OCI-LY3 (cell line): ENCODE results near the gene FGF5.

Experiments
- H2AFZ ChIP-seq: fragments of 200-600, 300-600 bp; shearing (Covaris generic); 2 replicates; pipeline ENCODE4 v1.6.0; 2014; ENCODE audit warnings: antibody characterized with exemption, low read depth, low read length
- H3K27ac ChIP-seq: fragments of 200-600, 300-600 bp; sonication (generic); 2 replicates; pipeline ENCODE4 v1.5.1; 2014; ENCODE audit warnings: mild to moderate bottlenecking, low read length, moderate library complexity, mixed read lengths
- H3K27me3 ChIP-seq: fragments of 200-600, 300-600 bp; sonication (generic); 2 replicates; pipeline ENCODE4 v1.6.1; 2014; ENCODE audit warnings: low read depth, low read length, mixed read lengths
- H3K36me3 ChIP-seq: fragments of 200-600, 300-600 bp; sonication (generic); replicated peaks from 2 replicates; pipeline ENCODE3; 2014; ENCODE audit warnings: low read depth, low read length, mixed read lengths
- H3K4me1 ChIP-seq: fragments of 300-600, 200-600 bp; sonication (generic); 2 replicates; pipeline ENCODE4 v1.6.1; 2014; ENCODE audit warnings: low read length, mixed read lengths
- H3K4me2 ChIP-seq: fragments of 200-600, 300-600 bp; sonication (generic); 2 replicates; pipeline ENCODE4 v1.6.1; 2014; ENCODE audit warnings: low read length, mixed read lengths
- H3K4me3 ChIP-seq: fragments of 300-600, 200-600 bp; sonication (generic); 2 replicates; pipeline ENCODE4 v1.5.1; 2014; ENCODE audit warnings: antibody characterized with exemption, mild to moderate bottlenecking, low read length, moderate library complexity
- H3K79me2 ChIP-seq: fragments of 300-600, 200-600 bp; shearing (Covaris generic); 2 replicates; pipeline ENCODE4 v1.6.1; 2014; ENCODE audit warnings: mild to moderate bottlenecking, low read length, mixed read lengths
- H3K9ac ChIP-seq: fragments of 300-600, 200-600 bp; shearing (Covaris generic); 2 replicates; pipeline ENCODE4 v1.6.0; 2014; ENCODE audit warnings: mild to moderate bottlenecking, low read length, moderate library complexity
- H3K9me3 ChIP-seq: fragments of 200-600, 300-600 bp; shearing (Covaris generic); 2 replicates; pipeline ENCODE4 v1.6.1; 2014; ENCODE audit warnings: low read length, mixed read lengths; ENCODE audit not compliant: insufficient read depth
- H4K20me1 ChIP-seq: fragments of 200-600, 300-600 bp; sonication (generic); 2 replicates; pipeline ENCODE4 v1.6.1; 2016; ENCODE audit warnings: low read length, mixed read lengths; ENCODE audit not compliant: insufficient read depth
- EZH2phosphoT487 ChIP-seq: fragments of 200-600 bp; shearing (Covaris generic); IDR thresholded peaks from 2 replicates; pipeline ENCODE4 v1.6.1; 2018; ENCODE audit warnings: antibody characterized with exemption, mixed run types, low read depth
- TF ChIP-seq, protein P1 (sequence below): fragments of 200-600, 300-600 bp; sonication (generic); IDR thresholded peaks from 2 replicates; pipeline ENCODE4 v1.5.1; 2014; ENCODE audit warnings: antibody characterized with exemption, low read length, low read depth

Gene FGF5

DNA sequence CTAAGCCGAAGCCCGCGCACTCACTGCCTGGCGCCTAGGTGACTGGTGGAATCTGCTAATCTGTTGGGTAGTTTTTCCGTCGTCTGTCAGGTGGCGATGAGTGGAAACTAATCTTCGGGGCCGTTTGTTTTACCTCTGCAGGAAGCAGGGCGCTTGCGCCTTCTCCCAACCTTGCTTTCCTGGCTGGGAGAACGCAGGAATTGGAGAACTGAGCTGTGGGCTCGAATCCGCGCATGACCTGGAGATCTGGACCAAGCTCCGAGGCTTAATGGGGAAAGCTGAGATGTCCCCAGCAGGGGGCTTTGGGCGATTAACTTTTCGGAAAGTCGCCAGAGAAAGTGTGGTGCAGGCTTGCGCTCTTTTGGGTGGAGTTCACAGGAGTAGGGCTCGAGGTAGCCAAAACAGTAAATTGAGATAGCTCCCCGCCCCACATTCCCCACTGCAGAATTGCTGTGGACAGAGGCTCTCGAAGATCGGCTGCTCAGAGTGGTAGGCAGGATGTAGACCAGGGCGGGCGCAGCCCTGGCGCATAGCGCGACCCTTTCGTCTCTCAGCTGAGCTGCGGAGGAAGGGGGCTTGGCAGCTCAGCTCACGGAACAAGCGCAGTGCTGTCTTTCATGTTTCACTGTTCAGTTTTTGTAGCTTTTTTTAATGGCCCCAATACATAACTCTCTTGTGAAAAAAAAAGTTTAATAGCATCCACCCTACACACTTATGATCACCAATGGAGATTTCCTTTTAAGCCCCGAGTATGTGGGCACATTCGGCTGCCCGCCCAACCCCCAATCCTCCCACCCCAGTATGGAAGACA is 2.7 kb upstream of the FGF5 start:
- no peaks in the 10 kb centered on the region for H3K9me3 ChIP-seq
- H3K27me3 ChIP-seq, result no peaks in the 10 kb centered on the region
- H3K36me3 ChIP-seq, result no peaks in the 10 kb centered on the region
- no peak overlapping the region for H3K27ac ChIP-seq
- H2AFZ ChIP-seq, result no peak overlapping the region
- H3K4me2 ChIP-seq, result no peak overlapping the region
- H3K79me2 ChIP-seq, result no peaks in the 10 kb centered on the region
- H3K4me3 ChIP-seq, result no peak overlapping the region
- H3K9ac ChIP-seq, result no peak overlapping the region
- TF ChIP-seq, protein P1, sequence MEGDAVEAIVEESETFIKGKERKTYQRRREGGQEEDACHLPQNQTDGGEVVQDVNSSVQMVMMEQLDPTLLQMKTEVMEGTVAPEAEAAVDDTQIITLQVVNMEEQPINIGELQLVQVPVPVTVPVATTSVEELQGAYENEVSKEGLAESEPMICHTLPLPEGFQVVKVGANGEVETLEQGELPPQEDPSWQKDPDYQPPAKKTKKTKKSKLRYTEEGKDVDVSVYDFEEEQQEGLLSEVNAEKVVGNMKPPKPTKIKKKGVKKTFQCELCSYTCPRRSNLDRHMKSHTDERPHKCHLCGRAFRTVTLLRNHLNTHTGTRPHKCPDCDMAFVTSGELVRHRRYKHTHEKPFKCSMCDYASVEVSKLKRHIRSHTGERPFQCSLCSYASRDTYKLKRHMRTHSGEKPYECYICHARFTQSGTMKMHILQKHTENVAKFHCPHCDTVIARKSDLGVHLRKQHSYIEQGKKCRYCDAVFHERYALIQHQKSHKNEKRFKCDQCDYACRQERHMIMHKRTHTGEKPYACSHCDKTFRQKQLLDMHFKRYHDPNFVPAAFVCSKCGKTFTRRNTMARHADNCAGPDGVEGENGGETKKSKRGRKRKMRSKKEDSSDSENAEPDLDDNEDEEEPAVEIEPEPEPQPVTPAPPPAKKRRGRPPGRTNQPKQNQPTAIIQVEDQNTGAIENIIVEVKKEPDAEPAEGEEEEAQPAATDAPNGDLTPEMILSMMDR, result no peak
- TF ChIP-seq EZH2phosphoT487, result no peak
- H3K4me1 ChIP-seq, result no peaks in the 10 kb centered on the region
- no peaks in the 10 kb centered on the region for H4K20me1 ChIP-seq

DNA sequence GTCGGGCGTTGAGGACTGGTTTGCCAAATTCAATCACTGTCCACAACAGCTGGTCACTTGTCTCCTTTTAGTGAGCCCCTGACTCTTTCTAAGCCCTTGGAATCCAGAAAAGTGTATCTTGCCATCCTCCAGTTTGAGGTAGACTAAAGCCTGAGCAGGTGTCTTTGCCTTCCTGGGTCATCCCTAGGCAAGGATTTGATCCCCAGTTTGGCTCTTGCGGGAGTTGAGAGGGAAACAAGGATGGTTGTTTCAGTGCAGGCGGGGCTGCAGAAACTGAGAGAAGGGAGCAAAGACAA is 2.2 kb upstream of the FGF5 start:
- no peak overlapping the region for H3K4me3 ChIP-seq

DNA sequence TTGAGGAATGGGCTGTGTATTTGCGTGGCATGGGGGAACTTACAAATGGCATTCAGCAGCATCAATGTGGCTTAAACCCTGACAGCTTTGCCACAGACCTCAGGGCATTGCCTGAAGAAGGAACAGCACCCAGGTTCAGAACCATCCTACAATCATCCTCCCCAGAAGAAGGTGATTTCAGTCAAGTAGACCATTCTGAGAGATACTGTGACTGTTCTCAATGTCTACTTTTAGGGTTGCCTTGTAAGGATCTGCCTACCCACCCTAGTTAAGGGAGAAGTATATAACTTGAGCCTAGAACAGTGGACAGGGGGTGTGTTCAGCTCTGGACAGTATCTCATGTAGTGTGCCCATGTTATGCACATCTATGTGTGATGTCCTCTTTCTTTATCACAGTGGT is 1.6 kb upstream of the FGF5 start:
- H3K4me1 ChIP-seq, result no peaks in the 10 kb centered on the region
- no peak overlapping the region for H3K9ac ChIP-seq
- no peak overlapping the region for H3K4me3 ChIP-seq
- no peaks in the 10 kb centered on the region for H3K9me3 ChIP-seq
- TF ChIP-seq, protein P1, result no peak
- TF ChIP-seq EZH2phosphoT487, result no peak
- no peak overlapping the region for H3K4me2 ChIP-seq
- H3K27ac ChIP-seq, result no peak overlapping the region
- H4K20me1 ChIP-seq, result no peaks in the 10 kb centered on the region
- H2AFZ ChIP-seq, result no peak overlapping the region
- H3K27me3 ChIP-seq, result no peaks in the 10 kb centered on the region
- H3K79me2 ChIP-seq, result no peaks in the 10 kb centered on the region
- no peaks in the 10 kb centered on the region for H3K36me3 ChIP-seq

More for the DNA sequence above, 2.2 kb upstream of the FGF5 start:
- TF ChIP-seq, protein P1, result no peak
- TF ChIP-seq EZH2phosphoT487, result no peak
- Histone ChIP-seq H3K4me1 (no peaks in the 10 kb centered on the region), H3K9me3 (no peaks in the 10 kb centered on the region), H3K9ac (no peak overlapping the region), H2AFZ (no peak overlapping the region), H4K20me1 (no peaks in the 10 kb centered on the region), H3K27ac (no peak overlapping the region), H3K4me2 (no peak overlapping the region), H3K27me3 (no peaks in the 10 kb centered on the region), H3K79me2 (no peaks in the 10 kb centered on the region), H3K36me3 (no peaks in the 10 kb centered on the region)

DNA sequence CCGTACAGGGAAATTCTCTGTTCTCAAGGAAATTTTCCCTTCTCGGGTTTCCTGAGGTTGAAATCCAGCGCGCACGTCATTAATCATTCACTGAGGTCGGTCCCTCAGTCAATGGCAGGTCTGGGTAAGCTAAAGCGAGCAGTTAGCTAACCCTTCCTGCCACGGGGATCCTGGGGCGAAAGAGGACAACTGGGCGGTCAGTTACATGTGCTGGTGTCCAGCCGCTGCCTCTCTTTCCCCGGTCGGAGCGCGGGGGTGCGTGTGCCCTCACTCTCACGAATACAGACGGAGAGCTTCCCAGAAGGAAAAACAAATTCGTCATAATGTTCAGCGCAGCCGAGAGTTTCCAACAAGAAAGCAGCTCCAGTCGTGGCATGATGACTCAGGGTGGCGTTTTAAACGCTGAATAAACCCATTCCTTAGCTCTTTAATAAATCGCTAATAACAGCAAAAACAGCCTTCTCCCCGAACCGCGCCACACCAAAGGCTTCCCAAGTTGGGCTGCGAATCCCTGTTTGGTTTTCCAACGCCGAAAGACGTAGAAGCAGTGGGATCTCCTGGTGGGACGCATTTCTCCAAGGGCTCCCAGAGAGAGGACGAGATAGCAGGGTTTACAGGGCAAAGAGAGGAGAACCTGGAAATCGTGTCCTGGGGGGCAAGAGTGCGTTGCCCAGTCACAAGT is 752 bp upstream of the FGF5 start:
- no peak overlapping the region for H3K4me2 ChIP-seq
- H3K27me3 ChIP-seq, result no peaks in the 10 kb centered on the region
- H3K9ac ChIP-seq, result no peak overlapping the region
- TF ChIP-seq, protein P1, result no peak
- TF ChIP-seq EZH2phosphoT487, result no peak
- H2AFZ ChIP-seq, result no peak overlapping the region
- no peaks in the 10 kb centered on the region for H3K79me2 ChIP-seq
- no peaks in the 10 kb centered on the region for H4K20me1 ChIP-seq
- H3K36me3 ChIP-seq, result no peaks in the 10 kb centered on the region
- H3K4me1 ChIP-seq, result no peaks in the 10 kb centered on the region
- H3K9me3 ChIP-seq, result no peaks in the 10 kb centered on the region
- H3K4me3 ChIP-seq, result no peak overlapping the region
- no peak overlapping the region for H3K27ac ChIP-seq
